ENCODE data around the gene DEFB131A. TPM values are rescaled to one million over a fixed set of nuclear protein-coding genes. Genes with fewer than 3 reads are reported as not detected.
"Not testable (repeated sequence)": the region's sequence is repeated elsewhere in the genome, so short reads cannot be mapped to it uniquely, and the experiment has no call there.

The DEFB131A gene
- total and polyA plus RNA-seq, 3 donors from 2014 or later: not detected

DNA sequence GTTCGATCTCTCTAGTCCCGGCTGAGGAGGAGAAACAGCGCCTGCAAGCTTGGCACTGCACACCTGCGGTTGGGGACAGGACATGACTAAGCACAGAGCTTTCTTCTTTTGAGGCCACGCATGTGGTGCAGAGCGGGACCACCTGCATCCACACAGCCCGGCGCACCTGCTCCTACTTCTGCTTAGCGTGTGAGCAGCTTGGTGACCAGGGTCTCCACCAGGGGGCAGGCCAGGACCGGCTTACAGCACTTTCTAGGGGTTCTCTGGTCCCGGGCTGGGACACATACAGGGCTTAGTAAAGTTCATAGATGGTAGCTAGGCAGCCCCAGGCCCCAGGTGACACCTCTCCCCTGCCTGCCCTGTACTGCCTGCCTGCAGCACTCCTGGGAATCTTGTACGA lies 51.2 kb downstream of the DEFB131A start:
- TF ChIP-seq CTCF (IDR thresholded peaks at IDR 0.05): peak; percentile 14 to 42 (median 36)
- H3K9me3 ChIP-seq; H3K27me3 ChIP-seq; H3K4me1 ChIP-seq; intact Hi-C loops (cut with DNase I; ENCODE audit: low total_unique reads); H3K36me3 ChIP-seq (ENCODE audit: low read depth, missing control alignments); H3K27ac ChIP-seq; H3K4me3 ChIP-seq: not testable (repeated sequence)
- peak; percentile 83 for DNase-seq
- WGBS, 2 donors: 29% methylated on average over 11 of the region's 12 CpGs; no CpG with 5 or more reads in 1 of the 2 donors

GRCh38 chr4:9497575-9498467 lies 53.6 kb downstream of the DEFB131A start:
- 5 to 7% methylated on average over 26 to 47 of the region's 86 CpGs for WGBS, 2 donors
- not testable (repeated sequence) for H3K4me3 ChIP-seq, H3K27me3 ChIP-seq

DNA sequence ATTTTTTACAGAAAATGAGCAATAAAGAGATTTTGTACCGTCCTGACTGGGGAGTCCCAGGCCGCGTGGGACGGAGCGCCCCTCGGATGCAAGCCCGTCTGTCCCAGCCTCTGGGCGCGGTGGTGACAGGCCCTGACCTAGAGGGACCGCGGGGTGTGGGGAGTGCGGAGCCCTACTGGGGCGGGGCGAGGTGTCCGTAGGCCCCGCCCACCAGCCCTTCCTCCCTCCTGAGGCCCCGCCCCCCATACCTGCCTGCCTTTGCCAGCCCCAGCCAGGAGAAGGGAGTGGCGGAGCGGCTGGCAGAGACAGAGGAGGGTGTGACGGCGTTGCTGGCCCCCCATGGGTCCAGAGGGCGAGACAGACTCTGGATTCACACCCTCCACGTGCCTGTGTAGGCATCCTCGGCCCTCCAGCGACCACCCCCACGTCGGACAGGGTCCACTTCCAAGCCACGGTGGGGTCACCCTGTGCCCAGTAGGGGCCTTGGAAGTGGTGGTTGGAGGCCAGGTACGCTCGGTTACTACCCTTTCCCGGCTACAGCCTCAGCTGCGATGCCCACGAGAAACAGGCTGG lies 54.3 kb downstream of the DEFB131A start:
- 0 to 20% methylated on average over 1 to 25 of the region's 33 CpGs for WGBS, 2 donors
- DNase-seq; H3K27me3 ChIP-seq; H3K4me3 ChIP-seq; H3K36me3 ChIP-seq (ENCODE audit: low read depth, missing control alignments); H3K27ac ChIP-seq; H3K4me1 ChIP-seq; intact Hi-C loops (cut with DNase I; ENCODE audit: low total_unique reads); H3K9me3 ChIP-seq: not testable (repeated sequence)

More at GRCh38 chr4:9497575-9498467, 53.6 kb downstream of the DEFB131A start:
- H3K36me3 ChIP-seq (ENCODE audit: low read depth, missing control alignments); H3K9me3 ChIP-seq; H3K27ac ChIP-seq; intact Hi-C loops (cut with DNase I; ENCODE audit: low total_unique reads); DNase-seq; H3K4me1 ChIP-seq: not testable (repeated sequence)

DNA sequence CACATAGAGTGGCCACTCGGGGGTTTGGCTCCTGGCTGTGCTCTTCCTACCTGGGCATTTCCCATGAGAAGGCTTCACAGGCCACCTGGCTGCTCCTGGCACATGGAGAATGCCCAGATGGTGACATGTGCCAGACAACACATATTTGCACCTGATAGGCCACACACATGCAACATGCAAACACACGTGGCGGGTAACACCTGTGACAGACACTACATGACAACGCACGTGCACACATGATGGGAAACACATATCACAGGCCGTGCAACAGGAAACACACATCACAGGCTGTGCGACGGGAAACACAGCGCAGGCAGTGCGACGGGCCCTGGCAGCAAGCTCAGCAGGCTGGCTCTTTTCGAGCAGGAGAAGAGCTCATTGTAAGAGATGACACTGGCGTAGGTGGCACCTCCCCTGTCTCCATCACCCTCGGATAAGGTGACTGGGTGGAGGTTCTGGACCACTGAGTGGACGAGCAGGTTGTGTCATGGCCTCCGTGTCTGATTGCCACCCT lies 55.8 kb downstream of the DEFB131A start:
- H3K27ac ChIP-seq; H3K4me3 ChIP-seq; H3K36me3 ChIP-seq (ENCODE audit: low read depth, missing control alignments); H3K4me1 ChIP-seq; intact Hi-C loops (cut with DNase I; ENCODE audit: low total_unique reads); DNase-seq; H3K27me3 ChIP-seq; H3K9me3 ChIP-seq: not testable (repeated sequence)
- WGBS, 2 donors: 76 to 85% methylated on average over 15 to 16 of the region's 16 CpGs

Small RNA genes lying within 50 kb of the gene (small RNA-seq; reads per million reads assigned to genes)
- 0 reads per million in 2 donors for gene RNA5SP153

Other genes starting within 250 kb of the DEFB131A start
- not detected for gene USP17L10, start 233.8 kb upstream of the DEFB131A start, total RNA-seq
- gene USP17L10, start 233.8 kb upstream of the DEFB131A start, polyA plus RNA-seq (ENCODE audit: insufficient read depth, low read depth, low replicate concordance): not detected
- not detected for gene USP17L11, start 229.0 kb upstream of the DEFB131A start, total RNA-seq
- not detected for gene USP17L11, start 229.0 kb upstream of the DEFB131A start, polyA plus RNA-seq (ENCODE audit: insufficient read depth, low read depth, low replicate concordance)
- gene USP17L12, start 224.3 kb upstream of the DEFB131A start, total RNA-seq: not detected
- not detected for gene USP17L12, start 224.3 kb upstream of the DEFB131A start, polyA plus RNA-seq (ENCODE audit: insufficient read depth, low read depth, low replicate concordance)
- gene USP17L13, start 219.5 kb upstream of the DEFB131A start, total RNA-seq: not detected
- not detected for gene USP17L13, start 219.5 kb upstream of the DEFB131A start, polyA plus RNA-seq (ENCODE audit: insufficient read depth, low read depth, low replicate concordance)
- not detected for gene USP17L15, start 210.0 kb upstream of the DEFB131A start, total RNA-seq
- not detected for gene USP17L15, start 210.0 kb upstream of the DEFB131A start, polyA plus RNA-seq (ENCODE audit: insufficient read depth, low read depth, low replicate concordance)
- gene USP17L17, start 200.5 kb upstream of the DEFB131A start, total RNA-seq: not detected
- gene USP17L17, start 200.5 kb upstream of the DEFB131A start, polyA plus RNA-seq (ENCODE audit: insufficient read depth, low read depth, low replicate concordance): not detected
- not detected for gene USP17L18, start 195.8 kb upstream of the DEFB131A start, total RNA-seq
- gene USP17L18, start 195.8 kb upstream of the DEFB131A start, polyA plus RNA-seq (ENCODE audit: insufficient read depth, low read depth, low replicate concordance): not detected
- not detected for gene USP17L19, start 191.0 kb upstream of the DEFB131A start, total RNA-seq
- gene USP17L19, start 191.0 kb upstream of the DEFB131A start, polyA plus RNA-seq (ENCODE audit: insufficient read depth, low read depth, low replicate concordance): not detected
- not detected for gene USP17L20, start 186.3 kb upstream of the DEFB131A start, total RNA-seq
- not detected for gene USP17L20, start 186.3 kb upstream of the DEFB131A start, polyA plus RNA-seq (ENCODE audit: insufficient read depth, low read depth, low replicate concordance)
- not detected for gene USP17L21, start 181.5 kb upstream of the DEFB131A start, total RNA-seq
- not detected for gene USP17L21, start 181.5 kb upstream of the DEFB131A start, polyA plus RNA-seq (ENCODE audit: insufficient read depth, low read depth, low replicate concordance)
- not detected for gene USP17L22, start 176.8 kb upstream of the DEFB131A start, total RNA-seq
- gene USP17L22, start 176.8 kb upstream of the DEFB131A start, polyA plus RNA-seq (ENCODE audit: insufficient read depth, low read depth, low replicate concordance): not detected
- gene USP17L24, start 119.2 kb upstream of the DEFB131A start, total RNA-seq: not detected
- not detected for gene USP17L24, start 119.2 kb upstream of the DEFB131A start, polyA plus RNA-seq (ENCODE audit: insufficient read depth, low read depth, low replicate concordance)
- gene USP17L25, start 114.5 kb upstream of the DEFB131A start, total RNA-seq: not detected
- not detected for gene USP17L25, start 114.5 kb upstream of the DEFB131A start, polyA plus RNA-seq (ENCODE audit: insufficient read depth, low read depth, low replicate concordance)
- not detected for gene USP17L26, start 109.8 kb upstream of the DEFB131A start, total RNA-seq
- gene USP17L26, start 109.8 kb upstream of the DEFB131A start, polyA plus RNA-seq (ENCODE audit: insufficient read depth, low read depth, low replicate concordance): not detected
- not detected for gene USP17L5, start 105.0 kb upstream of the DEFB131A start, total RNA-seq
- not detected for gene USP17L5, start 105.0 kb upstream of the DEFB131A start, polyA plus RNA-seq (ENCODE audit: insufficient read depth, low read depth, low replicate concordance)
- gene USP17L27, start 100.3 kb upstream of the DEFB131A start, total RNA-seq: not detected
- not detected for gene USP17L27, start 100.3 kb upstream of the DEFB131A start, polyA plus RNA-seq (ENCODE audit: insufficient read depth, low read depth, low replicate concordance)
- gene USP17L28, start 95.5 kb upstream of the DEFB131A start, total RNA-seq: not detected
- not detected for gene USP17L28, start 95.5 kb upstream of the DEFB131A start, polyA plus RNA-seq (ENCODE audit: insufficient read depth, low read depth, low replicate concordance)
- not detected for gene USP17L29, start 90.8 kb upstream of the DEFB131A start, total RNA-seq
- gene USP17L29, start 90.8 kb upstream of the DEFB131A start, polyA plus RNA-seq (ENCODE audit: insufficient read depth, low read depth, low replicate concordance): not detected
- not detected for gene USP17L30, start 81.3 kb upstream of the DEFB131A start, total RNA-seq
- not detected for gene USP17L30, start 81.3 kb upstream of the DEFB131A start, polyA plus RNA-seq (ENCODE audit: insufficient read depth, low read depth, low replicate concordance)